Measurements from ENCODE around the gene C1orf122.
A peak's percentile ranks its signal among the peaks of the same experiment; 100 is the strongest.
"Not testable (repeated sequence)": the region's sequence is repeated elsewhere in the genome, so short reads cannot be mapped to it uniquely, and the experiment has no call there.

Gene C1orf122

GRCh38 chr1:37807555-37808368 is at the start of gene C1orf122, which contains the start of gene YRDC:
TSS of gene C1orf122 (plus strand) at chr1:37807790. CDS start at chr1:37808405, 615 bp downstream.
TSS of gene YRDC (minus strand) at chr1:37808208. CDS start at chr1:37808180, 28 bp downstream.
- DNase-seq = peak; percentile 97

- DNase-seq = no peak
These were observed 48.1 kb upstream of the C1orf122 start for GRCh38 chr1:37759451-37759850.

GRCh38 chr1:37761416-37762095 is 46.0 kb upstream of the C1orf122 start:
- no peak for DNase-seq

GRCh38 chr1:37762516-37762915 is 45.1 kb upstream of the C1orf122 start:
- DNase-seq = no peak

GRCh38 chr1:37763791-37764413 is 43.7 kb upstream of the C1orf122 start:
- DNase-seq = no peak

GRCh38 chr1:37764414-37764825 is 43.2 kb upstream of the C1orf122 start:
- peak; percentile 8 for DNase-seq

- DNase-seq = peak; percentile 86
These were observed 42.6 kb upstream of the C1orf122 start, which contains the start of gene EPHA10 for GRCh38 chr1:37764888-37765441. TSS of gene EPHA10 (minus strand) at chr1:37765120. CDS start at chr1:37765066, 54 bp downstream.

GRCh38 chr1:37765916-37766664 is 41.5 kb upstream of the C1orf122 start:
- DNase-seq = peak; percentile 54

GRCh38 chr1:37767488-37767887 is 40.1 kb upstream of the C1orf122 start:
- no peak for DNase-seq

GRCh38 chr1:37771440-37771839 is 36.1 kb upstream of the C1orf122 start:
- DNase-seq = not testable (repeated sequence)

- DNase-seq = no peak
These were observed 30.6 kb upstream of the C1orf122 start for GRCh38 chr1:37776946-37777516.

GRCh38 chr1:37778654-37779053 is 28.9 kb upstream of the C1orf122 start:
- no peak for DNase-seq

GRCh38 chr1:37782491-37782890 is 25.1 kb upstream of the C1orf122 start:
- DNase-seq = no peak

- no peak for DNase-seq
These were observed 14.5 kb upstream of the C1orf122 start for GRCh38 chr1:37792943-37793686.

GRCh38 chr1:37793773-37794371 is 13.7 kb upstream of the C1orf122 start, which contains the start of gene MANEAL:
TSS of gene MANEAL (plus strand) at chr1:37793847. CDS start at chr1:37794183, 336 bp downstream.
- peak; percentile 58 for DNase-seq

- no peak for DNase-seq
These were observed 12.9 kb upstream of the C1orf122 start for GRCh38 chr1:37794372-37795339.

GRCh38 chr1:37795340-37796125 is 12.1 kb upstream of the C1orf122 start:
- no peak for DNase-seq

GRCh38 chr1:37797750-37798345 is 9.7 kb upstream of the C1orf122 start:
- DNase-seq = no peak

All from NCI-H345 (cell line).